Fibroblast of skin of right biceps (primary cell): ENCODE data around the gene ZNF319.

Experiments used
- DNase-seq: peaks from one replicate; pipeline ENCODE4 v3.0.0-alpha.2; 2013

ZNF319 gene

DNA sequence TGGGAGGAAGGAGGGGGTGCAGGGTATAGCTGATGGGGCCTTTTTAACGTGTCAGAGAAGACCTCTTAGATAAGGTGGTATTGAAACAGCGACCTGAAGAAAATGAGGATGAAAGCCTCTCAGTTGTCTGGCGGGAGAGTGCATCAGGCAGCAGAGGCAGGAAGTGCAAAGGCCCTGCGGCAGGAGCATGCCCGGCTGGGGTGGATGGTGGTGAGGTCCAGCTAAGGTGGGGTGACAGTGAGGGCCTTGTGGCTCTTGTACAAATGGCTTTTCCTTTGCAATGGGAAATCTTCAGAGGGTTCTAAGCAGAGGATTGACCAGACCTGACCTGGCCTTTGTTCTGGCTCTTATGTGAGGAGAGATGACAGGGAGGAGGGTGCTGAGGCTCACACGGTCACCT lies 36.5 kb upstream of the ZNF319 start:
- no peak for DNase-seq

DNA sequence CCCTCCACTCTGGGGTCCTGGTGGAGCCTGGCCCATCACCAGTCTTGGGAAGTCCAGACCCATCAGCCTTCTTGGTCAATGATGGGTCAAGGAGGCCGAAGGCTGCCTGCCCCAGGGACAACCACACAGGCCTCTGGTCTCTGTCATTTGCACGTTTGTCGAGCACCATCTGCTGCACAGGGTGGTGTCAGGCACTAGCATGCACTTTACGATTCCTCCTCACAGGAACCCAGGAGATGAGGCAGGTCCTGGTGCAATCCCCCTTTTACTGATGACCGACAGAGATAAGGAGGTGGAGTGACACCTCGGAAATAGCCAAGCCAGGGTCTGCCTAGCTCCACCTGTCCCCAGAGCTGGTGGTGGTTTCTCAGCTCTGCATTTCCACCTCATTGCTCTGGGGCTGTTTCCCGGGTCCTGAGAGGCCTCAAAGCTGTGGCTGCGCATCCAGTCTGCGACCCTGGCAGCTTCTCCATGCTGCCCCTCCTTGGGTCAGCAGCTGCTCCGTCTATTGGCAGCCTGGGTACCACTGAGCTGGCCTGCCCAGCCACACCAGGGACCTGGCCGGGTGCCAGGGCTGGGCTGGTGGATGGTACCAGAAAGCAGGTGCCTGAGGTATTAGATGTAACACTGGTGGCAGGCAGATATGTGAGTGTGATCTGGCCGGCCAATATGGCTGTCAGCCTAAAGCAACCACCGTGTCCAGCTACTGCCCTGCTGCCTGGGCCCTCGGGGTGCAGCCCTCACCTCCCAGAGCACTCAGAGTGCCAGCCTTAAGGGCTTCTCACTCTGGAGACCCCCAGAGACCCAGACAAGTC lies 35.1 kb upstream of the ZNF319 start:
- no peak for DNase-seq

DNA sequence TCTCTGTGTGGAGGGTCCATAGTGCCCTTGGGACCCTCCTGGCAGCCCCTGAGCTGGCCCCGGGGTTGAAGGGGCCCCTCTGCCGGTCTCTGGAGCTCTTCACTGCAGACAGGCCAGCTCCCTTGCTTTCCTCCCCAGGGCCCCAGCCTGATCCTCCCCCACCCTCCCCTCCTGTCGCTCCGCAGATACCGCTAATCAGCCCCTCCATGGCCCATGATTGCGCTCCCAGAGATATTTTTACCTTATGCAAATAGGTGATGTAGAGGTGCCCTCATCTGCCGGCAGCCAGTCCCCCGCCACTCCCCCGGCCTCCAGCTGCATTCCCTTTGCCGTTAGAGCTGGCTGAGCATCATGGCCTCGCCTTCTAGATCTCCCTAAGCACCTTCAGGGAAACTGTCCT lies 34.3 kb upstream of the ZNF319 start:
- DNase-seq = no peak

DNA sequence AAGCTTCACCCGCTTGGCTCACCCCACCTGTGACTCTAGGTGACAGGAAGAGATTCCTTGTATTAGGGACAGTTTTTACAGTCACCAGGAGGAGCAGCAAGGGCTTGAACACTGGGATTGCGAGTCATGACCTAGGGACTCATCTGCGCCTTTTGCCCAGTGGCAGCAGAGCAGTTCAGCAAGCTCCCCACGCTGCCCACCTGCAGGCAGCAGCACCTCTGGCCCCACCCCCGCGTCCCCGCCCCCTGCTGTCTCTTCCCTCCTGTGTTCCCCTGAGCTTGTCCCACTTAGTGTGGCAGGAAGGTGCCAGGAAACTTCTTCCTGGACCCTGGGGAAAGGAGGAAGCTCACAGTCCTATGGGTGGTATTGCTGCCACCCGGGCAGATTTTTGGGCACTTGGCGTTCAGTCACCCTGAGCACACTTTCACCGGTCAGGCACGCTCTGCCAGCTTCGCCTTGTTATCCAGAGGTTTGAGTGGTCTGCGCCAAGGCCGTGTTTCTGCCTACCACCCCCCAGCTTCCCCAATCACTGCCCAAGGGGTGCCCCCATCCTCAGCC lies 33.7 kb upstream of the ZNF319 start:
- no peak for DNase-seq

DNA sequence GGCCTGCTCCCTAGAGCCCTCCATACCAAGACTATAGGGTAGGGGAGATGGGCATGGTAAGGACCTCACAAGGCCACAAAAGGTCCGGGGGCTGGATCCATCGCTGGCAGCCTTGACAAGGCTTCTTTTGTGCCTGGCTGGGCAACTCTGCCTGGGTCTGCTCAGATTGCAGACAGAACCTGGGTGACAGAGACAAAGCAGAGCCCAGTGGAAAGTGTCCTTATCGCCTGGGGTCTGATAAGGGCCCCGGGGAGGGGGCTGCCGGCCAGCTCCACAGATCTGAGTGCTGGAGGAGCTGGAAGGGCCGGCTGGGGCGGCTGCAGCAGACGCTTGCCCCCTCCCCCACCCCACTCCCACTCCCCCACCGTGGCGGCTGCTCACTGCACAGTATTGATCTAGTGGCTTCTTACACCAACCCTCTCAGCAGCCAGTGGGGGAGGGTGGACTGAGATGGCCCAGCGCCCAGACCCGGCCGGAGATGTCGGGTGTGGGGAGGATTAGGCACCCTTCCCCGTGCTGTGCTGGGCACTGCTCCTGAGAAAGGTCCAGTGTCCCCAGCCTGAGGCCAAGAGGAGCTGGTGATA lies 32.3 kb upstream of the ZNF319 start:
- no peak for DNase-seq

DNA sequence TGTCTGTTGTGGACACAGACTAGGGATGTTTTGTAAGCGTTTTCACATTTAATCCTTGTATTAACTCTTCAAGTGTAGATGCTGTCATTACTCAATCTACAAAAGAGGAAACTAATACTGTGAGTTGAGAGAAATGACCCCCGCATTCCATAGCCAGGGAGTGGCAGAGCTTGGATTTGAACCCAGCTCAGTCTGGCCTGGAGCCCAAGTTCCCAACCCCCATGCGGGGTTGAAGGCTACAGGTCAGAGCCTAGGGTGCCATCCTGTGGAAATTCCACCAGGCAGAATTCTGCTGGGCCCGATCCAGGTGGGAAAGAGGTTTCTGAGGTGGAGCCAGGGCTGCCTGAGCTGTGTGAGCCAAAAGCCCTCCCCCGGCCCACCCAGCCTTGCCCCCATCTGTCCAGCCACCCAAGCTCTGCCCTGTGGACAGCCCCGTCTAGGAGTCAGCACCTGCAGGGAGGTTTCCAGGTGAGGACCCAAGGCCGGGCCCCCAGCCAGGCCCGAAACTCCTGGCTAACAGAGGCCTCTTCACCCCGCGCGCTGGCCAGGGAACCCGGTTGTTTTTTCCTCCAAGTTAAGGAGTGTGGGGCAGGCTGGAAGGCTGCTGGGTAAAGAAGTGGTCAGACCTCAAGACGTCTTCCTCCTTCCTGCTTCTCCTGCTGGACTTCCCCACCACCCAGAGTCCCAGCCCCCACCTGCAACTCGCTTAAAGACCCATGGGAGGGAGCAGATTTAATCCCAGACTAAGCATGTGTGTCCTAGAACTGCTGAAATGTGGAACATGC lies 30.7 kb upstream of the ZNF319 start:
- DNase-seq = no peak

DNA sequence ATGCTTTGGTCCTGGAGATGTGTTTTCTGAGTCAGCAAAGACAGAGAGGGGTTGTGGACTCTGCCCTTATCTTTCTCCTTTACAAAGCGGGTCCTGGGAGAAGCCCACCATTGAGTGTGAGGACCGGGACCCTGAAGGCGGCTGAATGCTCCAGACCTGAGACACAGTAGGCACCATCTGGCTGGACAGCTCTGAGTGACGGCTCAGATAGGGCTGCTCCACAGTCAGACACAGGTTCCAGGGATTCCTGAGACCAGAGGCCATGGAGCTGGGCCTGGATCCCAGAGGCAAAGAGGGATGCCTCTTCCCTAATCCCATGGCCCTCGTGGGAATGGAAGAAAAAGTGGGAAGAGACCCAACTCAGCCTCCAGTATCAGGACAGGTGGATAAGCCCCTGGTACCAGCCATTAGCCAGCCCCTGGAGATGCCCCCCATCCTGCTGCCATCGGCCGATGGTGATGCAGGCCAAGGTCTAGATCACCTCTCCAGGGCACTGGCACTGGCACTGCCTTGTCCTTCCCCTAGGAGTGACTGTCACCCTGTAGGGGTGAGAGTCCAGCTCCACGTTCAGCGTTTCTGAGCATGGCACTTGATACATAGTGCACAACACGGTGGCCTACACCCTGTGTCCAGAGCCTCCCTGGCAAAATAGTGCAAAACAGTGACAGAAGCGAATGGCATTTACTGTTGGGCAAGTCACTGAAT lies 29.8 kb upstream of the ZNF319 start:
- no peak for DNase-seq

DNA sequence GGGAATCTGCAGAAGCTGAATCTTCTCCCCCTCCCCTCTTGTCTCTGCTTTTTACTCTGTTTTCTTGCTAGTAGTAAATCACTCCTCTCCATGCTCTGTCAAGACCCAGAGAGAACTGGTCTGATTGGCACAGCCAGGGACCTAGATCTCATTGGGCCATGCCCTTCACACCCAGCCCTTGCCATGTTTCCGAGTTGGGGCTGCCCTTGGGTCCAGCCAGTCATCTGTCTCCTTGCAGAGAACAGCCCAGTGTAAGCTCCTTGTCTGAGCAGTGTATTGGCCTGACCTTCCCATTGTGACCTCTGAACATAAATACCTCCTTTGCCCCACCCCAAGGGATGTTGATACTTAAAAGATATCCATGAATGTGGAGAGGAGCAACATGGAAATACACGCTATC lies 28.9 kb upstream of the ZNF319 start:
- no peak for DNase-seq

DNA sequence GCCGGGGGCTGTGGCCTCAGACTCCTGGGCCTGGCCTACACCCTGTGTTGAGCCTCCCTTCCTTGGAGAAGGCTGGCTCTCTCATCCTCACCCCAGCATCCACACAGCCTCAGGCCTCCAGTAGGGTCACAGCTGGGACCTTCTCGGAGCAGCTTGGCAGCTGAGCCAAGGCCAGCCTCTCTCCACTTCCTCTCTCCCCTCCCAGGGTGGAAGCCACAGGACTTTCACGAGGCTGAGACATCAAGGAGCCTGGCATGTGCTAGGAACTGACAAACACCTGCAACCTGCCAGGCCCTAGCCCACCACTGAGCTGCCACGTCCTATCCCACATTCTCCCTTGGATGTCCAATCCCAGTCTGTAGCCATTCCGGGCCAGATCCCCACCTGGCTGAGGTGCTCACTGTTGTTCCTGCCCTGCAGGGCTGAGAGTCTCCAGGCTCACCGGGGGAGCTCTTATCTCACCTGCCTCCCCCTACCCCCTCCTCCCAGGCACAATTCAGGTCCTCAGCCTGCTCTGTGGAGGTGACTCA lies 28.1 kb upstream of the ZNF319 start:
- DNase-seq = no peak

DNA sequence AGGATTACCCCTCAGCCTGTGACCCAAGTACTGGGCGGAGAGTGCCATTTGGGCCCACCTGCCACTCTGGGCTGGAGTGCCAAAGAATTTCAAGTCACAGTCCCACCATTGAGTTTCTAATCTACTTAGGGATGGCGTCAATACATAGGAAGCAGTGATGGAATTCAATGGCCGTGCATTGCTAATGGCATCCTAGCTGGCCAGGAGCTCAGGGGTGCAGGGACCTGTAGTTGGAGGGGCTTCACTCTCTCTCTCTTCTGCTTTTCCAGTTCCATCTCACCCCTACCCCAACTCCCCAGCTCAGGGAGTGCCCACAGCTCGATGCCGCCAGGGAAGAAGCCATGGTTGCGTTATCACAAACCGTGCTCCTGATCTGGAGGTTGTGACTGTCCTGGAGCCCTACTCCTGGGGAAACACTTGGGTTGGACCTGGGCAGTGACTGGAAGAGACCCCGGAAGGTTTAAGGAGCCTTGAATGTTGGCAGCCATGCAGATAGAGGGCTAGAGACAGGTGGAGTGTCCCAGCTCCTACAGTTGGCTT lies 27.5 kb upstream of the ZNF319 start:
- no peak for DNase-seq

DNA sequence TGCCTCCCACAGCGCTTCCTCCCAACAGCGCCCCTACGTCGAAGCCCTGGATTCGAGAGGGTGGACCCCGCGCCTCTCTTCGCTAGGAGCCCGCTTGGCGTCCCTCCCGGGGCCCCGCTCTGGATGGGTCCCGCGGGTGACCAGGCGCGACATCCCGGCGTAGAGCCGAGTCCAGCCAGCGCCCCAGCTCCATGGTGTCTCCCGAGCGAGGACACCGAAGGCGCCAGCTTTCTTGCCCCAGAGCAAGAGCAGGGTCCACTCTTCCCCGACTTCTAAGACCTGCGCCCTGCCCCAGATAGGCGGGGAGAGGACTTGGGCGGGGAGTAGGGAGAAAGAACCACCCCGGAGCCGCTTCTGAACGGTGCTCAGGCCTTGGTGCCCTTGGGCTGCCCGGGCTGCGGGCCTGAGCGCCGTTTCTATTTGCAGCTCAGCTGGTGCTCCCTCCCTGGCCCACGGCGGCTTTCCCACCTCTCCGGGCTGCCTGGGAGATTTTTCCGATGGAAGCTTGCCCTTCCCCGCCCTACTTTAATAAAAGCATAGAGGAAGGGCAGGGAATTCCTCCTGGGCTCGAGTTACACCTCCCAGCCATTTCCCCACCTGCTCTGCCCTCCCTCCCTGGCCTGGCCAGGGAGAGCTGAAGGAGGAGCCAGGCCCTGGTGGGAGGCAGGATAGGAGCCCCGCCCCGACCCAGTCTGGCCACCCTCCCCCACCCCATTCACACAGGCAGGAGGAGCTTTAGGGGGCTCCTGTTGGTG lies 26.9 kb upstream of the ZNF319 start:
- DNase-seq = no peak

DNA sequence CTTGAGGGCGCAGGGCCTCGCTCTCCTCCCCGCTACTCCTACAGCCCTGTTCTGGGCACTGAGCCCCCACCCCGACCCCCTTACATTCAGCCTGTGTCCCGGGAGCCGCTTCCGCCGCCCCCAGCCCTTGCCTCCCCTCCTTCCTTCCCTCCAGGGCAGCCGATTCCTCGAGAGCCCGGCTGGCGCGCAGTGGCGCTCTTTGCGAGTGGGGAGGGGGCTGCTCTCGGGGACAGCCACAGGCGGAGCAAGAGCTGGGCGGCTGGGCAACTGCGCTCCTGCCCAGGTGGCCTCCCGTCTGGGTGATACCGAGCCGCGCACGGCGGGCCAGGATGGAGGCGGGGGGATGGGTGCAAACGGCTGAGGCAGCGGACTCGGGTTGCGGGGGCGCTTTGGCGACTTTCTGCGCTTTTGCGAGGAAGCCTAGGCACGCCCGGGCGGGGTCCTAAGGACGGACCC lies 26.3 kb upstream of the ZNF319 start:
- no peak for DNase-seq

DNA sequence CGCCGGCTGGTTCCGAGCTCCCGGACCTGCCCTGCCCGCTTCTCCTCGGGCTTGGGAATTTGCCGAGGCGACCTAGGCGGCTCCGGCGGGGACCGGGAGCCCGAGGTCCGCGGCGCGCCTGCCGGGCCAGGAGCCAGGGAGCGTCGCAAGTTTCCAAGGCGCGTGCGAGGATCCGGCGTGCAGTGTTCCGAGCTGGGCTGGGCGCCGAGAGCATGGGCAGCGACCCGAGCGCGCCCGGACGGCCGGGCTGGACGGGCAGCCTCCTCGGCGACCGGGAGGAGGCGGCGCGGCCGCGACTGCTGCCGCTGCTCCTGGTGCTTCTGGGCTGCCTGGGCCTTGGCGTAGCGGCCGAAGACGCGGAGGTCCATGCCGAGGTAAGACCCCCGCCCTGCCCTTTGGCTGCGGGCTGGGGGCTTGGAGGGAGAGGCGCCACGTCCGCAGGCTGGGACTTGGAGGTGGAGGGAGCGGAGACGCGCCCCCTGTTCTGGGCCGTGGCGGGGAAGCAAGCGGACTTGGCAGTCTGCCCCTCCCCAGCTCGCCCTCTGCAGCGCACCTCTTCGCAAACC lies 25.8 kb upstream of the ZNF319 start:
- DNase-seq = peak; percentile 19

DNA sequence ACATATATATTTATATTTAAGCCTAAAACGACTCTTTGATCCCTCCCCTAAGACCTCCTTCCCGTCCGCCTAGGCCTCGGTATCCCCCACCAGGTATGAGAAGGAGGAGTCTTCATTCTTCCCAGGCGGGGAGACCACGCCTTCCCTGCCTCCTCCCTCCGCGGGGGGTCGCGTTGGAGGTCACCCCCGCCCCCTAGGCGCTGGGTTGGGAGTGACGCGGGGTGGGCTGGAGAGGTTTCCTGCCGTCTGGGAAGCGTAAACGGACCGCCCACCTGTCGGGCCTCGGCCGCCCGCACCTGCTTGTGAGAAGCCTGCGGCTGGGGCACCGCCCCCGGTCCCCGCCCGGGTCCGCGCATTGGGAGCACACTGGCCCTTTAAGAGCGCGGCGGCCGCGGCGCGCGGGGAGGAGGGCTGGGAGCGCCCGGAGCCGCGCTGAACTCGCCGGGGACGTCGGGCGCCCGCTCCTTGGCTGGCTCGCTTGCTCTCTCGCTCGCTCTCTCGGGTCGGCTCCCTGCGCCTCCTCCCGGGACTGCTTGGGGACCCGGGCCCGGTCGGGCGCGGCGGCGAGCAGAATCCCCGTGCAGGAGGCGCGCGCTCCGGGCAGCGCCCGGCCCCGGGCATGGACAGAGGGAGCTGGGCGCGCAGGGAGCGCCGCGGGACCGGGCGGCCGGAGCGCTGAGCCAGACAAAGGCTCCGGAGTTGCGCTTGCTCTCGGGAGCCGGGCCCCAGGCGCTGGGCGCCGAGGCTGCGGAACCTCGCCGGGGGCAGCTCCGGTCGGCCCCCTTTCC lies 25.1 kb upstream of the ZNF319 start, which contains the start of gene MMP15:
Gene MMP15 (plus strand): TSS at position 404 of the 788 bp plus-strand sequence. CDS start 597 bp downstream, outside the sequence.
- DNase-seq = peak; percentile 57

DNA sequence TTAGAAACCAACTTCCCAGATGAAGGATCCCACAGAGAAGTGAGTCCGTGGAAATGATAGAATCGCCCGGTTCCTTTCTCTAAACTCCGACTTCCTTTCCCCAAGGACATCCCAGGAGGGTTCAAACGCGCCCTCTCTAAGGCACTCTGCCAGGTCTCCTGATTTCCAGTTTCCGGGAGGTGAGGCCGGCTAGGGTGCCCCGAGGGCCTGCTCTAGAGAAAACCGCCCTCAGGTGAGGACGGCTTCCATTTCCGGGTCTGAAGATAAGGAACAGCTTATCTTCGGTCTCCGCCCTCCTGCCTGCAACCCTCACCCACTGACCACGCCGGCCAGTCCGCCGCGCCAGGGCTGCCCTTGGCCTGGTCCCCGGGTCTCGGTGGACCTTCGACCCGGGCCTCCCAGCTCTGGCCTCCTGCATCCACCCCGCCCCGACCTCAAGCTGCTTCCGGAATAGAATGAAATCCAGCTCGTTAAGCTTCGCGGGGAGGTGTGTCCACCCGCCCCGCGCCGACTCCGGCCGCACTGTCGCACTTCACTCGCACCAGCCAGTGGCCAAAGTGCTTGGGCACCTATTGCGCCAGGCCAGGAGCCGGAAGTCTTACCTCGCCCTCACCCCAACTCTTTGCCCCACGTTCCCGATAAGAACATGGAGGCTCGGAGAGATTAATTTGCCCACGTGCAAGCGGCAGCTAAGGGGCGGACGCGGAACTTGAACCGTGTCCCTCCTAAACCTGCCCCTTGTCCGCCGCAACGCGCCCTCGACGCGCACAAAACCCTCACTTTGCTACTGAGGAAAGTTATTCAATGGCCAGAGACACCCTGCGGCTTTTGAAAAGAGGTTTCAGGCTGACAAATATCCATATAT lies 24.2 kb upstream of the ZNF319 start:
- no peak for DNase-seq

DNA sequence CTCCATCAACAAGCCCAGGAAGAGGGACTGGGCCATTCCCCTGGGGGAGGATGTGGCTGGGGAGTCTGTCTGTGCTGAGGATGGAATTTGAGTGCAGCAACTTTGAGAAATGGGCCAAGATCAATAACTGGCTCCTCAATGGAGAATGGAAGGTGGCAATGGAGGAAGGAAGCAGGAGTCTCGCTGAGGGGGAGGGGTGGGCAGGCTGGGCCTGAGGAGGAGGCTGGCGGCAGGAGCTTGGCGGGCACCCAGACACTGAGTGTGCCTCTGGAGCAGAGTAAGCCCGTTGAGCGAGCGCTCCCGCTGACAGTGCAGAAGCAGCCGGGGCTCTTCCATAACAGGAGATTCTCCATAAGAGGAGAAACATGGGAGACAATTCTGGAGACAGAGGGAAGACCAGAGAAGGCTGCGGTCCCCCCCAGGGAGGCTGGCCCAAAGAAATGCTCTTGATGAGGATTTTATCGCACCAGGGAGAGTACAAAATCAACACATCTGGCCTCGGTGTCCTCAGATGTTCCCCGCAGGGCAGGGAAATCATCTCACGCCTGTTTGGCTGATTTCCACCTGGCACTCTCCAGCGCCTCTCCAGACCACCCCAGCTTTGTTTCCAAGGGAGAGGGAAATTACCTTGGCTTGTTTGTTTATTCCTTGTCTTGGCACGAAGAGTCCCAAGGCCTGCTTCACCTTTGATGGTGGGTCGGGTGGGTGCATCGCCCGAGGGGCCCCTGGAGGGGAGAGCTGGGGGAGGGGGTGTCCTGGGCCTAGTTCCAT lies 22.3 kb upstream of the ZNF319 start:
- DNase-seq = peak; percentile 75

DNA sequence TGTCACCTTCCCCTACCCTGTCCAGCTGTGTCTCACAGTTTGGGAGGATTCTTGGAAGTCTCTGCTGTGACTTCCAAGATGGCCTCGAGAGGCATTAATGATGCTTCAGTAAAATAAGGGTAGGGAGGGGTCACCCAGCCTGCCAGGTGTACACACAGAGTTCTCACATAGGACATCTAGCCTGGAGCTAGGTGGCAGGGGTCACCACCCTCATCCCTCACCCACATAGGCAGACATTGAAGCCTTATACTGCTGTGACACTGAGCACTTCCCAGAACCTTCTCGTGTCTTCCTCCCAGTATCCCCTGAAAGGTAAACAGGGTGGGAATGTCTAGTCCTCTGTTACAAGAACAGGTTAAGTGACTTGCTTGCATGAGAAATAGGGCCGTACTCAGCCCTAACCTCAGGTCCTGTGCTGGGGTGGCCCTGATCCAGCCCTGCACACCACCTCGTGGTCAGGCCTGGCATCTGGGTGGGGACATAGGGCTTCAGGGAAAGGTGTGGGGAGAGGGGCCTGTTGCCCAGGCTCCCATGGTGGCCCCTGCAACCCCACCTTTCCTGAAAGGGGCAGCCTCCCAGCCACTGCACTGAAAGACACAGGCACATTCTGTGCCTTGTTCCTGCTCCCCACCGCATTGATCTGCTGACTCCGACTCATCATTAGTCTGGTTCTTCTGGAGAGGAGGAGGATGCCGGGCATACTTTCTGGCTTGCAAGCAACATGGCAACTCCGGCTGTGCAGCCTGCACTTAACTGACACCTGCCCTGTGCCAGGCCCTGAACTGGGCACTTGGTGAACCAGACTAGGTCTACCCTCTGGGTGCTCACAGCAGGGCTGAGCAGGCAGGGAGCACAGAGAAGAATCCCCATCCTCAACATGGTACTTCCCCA lies 21.4 kb upstream of the ZNF319 start:
- peak; percentile 53 for DNase-seq
